ENCODE results near the gene HPGD.

HPGD gene

GRCh38 chr4:174460684-174461083 is 61.6 kb downstream of the HPGD start:
- Histone ChIP-seq H3K36me3 (ENCODE audit: control insufficient read depth in 1 of 2, insufficient read depth in 2 of 2, low read depth in 1 of 2, low read length in 2 of 2) (no peaks in the 10 kb centered on the region), H3K9me3 (ENCODE audit: control insufficient read depth, low read length) (peaks cover 6% of the 10 kb centered on the region), H3K18ac (ENCODE audit: low read depth in 1 of 2, low read length in 2 of 2) (no peak overlapping the region), H2AK5ac (ENCODE audit: low read length, severe bottlenecking) (no peak overlapping the region), H4K8ac (ENCODE audit: low read length) (no peak overlapping the region), H2BK12ac (ENCODE audit: low read length in 2 of 2) (no peak overlapping the region), H3K4ac (ENCODE audit: low read depth in 1 of 2, low read length in 2 of 2) (no peak overlapping the region), H3K27me3 (ENCODE audit: control insufficient read depth in 1 of 2, insufficient read depth in 1 of 2, low read length in 2 of 2) (no peaks in the 10 kb centered on the region), H3K9ac (ENCODE audit: low read length) (no peak overlapping the region), H2BK120ac (ENCODE audit: low read depth, low read length) (no peak overlapping the region), H3K4me2 (ENCODE audit: low read length, poor library complexity, severe bottlenecking) (no peak overlapping the region), H3K14ac (ENCODE audit: low read length in 2 of 2) (no peak overlapping the region), H3K4me3 (ENCODE audit: insufficient read depth in 1 of 2, low read depth in 1 of 2, low read length in 2 of 2) (no peak overlapping the region), H3K27ac (ENCODE audit: low read length, poor library complexity, severe bottlenecking) (no peak overlapping the region), H4K91ac (ENCODE audit: low read length) (no peak overlapping the region), H3K4me1 (ENCODE audit: control insufficient read depth, insufficient read depth, low read depth, low read length) (no peaks in the 10 kb centered on the region), H2BK5ac (ENCODE audit: low read depth, low read length, poor library complexity, severe bottlenecking) (no peak overlapping the region), H3K23ac (ENCODE audit: low read length in 2 of 2) (no peak overlapping the region), H2AFZ (ENCODE audit: low read depth, low read length) (no peak overlapping the region), H3K79me1 (replicated peaks; ENCODE audit: low read length, poor library complexity, severe bottlenecking) (no peaks in the 10 kb centered on the region), H2BK15ac (ENCODE audit: low read depth, poor library complexity, severe bottlenecking) (no peak overlapping the region)
- DNase-seq: no peak
- no CpG with 5 or more reads among the region's 1 CpG for WGBS

DNA sequence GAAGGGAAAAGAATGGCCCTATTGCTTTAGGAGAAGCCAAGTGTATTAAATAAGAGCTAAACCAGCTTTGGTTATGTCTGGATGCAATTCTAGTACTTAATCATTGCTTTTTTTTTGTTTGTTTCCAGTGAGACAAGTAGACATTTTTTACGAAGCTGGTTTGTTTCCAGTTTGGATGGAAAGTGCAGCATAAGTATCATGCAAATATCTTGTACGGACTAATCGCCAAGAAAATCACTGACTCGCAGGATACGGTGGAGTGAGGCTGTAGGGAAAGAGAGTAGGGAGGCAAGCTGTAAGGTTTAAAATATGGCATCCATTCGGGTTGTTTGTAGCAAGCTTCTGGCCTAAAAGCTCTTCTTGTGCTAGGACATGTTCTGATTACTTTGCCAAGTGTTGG is 64.8 kb downstream of the HPGD start:
- Histone ChIP-seq H3K4ac (ENCODE audit: low read depth in 1 of 2, low read length in 2 of 2) (no peak overlapping the region), H3K27me3 (ENCODE audit: control insufficient read depth in 1 of 2, insufficient read depth in 1 of 2, low read length in 2 of 2) (no peaks in the 10 kb centered on the region), H2BK120ac (ENCODE audit: low read depth, low read length) (no peak overlapping the region), H3K14ac (ENCODE audit: low read length in 2 of 2) (no peak overlapping the region), H3K18ac (ENCODE audit: low read depth in 1 of 2, low read length in 2 of 2) (peak overlapping the region in 1 of 2 experiments; percentile 75), H2AFZ (ENCODE audit: low read depth, low read length) (no peak overlapping the region), H4K91ac (ENCODE audit: low read length) (peak overlapping the region; percentile 61), H3K4me3 (ENCODE audit: insufficient read depth in 1 of 2, low read depth in 1 of 2, low read length in 2 of 2) (no peak overlapping the region), H3K9me3 (ENCODE audit: control insufficient read depth, low read length) (no peaks in the 10 kb centered on the region), H4K8ac (ENCODE audit: low read length) (no peak overlapping the region), H3K27ac (ENCODE audit: low read length, poor library complexity, severe bottlenecking) (no peak overlapping the region), H2BK5ac (ENCODE audit: low read depth, low read length, poor library complexity, severe bottlenecking) (no peak overlapping the region), H3K9ac (ENCODE audit: low read length) (no peak overlapping the region), H2BK15ac (ENCODE audit: low read depth, poor library complexity, severe bottlenecking) (no peak overlapping the region), H3K79me1 (replicated peaks; ENCODE audit: low read length, poor library complexity, severe bottlenecking) (no peaks in the 10 kb centered on the region), H3K4me1 (ENCODE audit: control insufficient read depth, insufficient read depth, low read depth, low read length) (no peaks in the 10 kb centered on the region), H3K4me2 (ENCODE audit: low read length, poor library complexity, severe bottlenecking) (no peak overlapping the region), H2BK12ac (ENCODE audit: low read length in 2 of 2) (no peak overlapping the region), H3K36me3 (ENCODE audit: control insufficient read depth in 1 of 2, insufficient read depth in 2 of 2, low read depth in 1 of 2, low read length in 2 of 2) (no peaks in the 10 kb centered on the region), H3K23ac (ENCODE audit: low read length in 2 of 2) (no peak overlapping the region), H2AK5ac (ENCODE audit: low read length, severe bottlenecking) (no peak overlapping the region)
- WGBS: 72% methylated on average over 5 of the region's 6 CpGs
- DNase-seq: peak; percentile 38

- no peak overlapping the region for H3K9ac ChIP-seq (ENCODE audit: low read length)
- H3K4me2 ChIP-seq (ENCODE audit: low read length, poor library complexity, severe bottlenecking): no peak overlapping the region
- H2BK5ac ChIP-seq (ENCODE audit: low read depth, low read length, poor library complexity, severe bottlenecking): no peak overlapping the region
- H2AFZ ChIP-seq (ENCODE audit: low read depth, low read length): no peak overlapping the region
- no peaks in the 10 kb centered on the region for H3K27me3 ChIP-seq (ENCODE audit: control insufficient read depth in 1 of 2, insufficient read depth in 1 of 2, low read length in 2 of 2)
- 98% methylated on average over 6 of the region's 6 CpGs for WGBS
- H3K4me3 ChIP-seq (ENCODE audit: insufficient read depth in 1 of 2, low read depth in 1 of 2, low read length in 2 of 2): no peak overlapping the region
- H2BK12ac ChIP-seq (ENCODE audit: low read length in 2 of 2): no peak overlapping the region
- H3K79me1 ChIP-seq (replicated peaks; ENCODE audit: low read length, poor library complexity, severe bottlenecking): no peaks in the 10 kb centered on the region
- no peak overlapping the region for H4K91ac ChIP-seq (ENCODE audit: low read length)
- no peaks in the 10 kb centered on the region for H3K36me3 ChIP-seq (ENCODE audit: control insufficient read depth in 1 of 2, insufficient read depth in 2 of 2, low read depth in 1 of 2, low read length in 2 of 2)
- DNase-seq: no peak
- H3K4me1 ChIP-seq (ENCODE audit: control insufficient read depth, insufficient read depth, low read depth, low read length): no peaks in the 10 kb centered on the region
- no peak overlapping the region for H2BK120ac ChIP-seq (ENCODE audit: low read depth, low read length)
- H3K18ac ChIP-seq (ENCODE audit: low read depth in 1 of 2, low read length in 2 of 2): peak overlapping the region in 1 of 2 experiments; percentile 21
- no peak overlapping the region for H4K8ac ChIP-seq (ENCODE audit: low read length)
- no peak overlapping the region for H2AK5ac ChIP-seq (ENCODE audit: low read length, severe bottlenecking)
- peak overlapping the region in 1 of 2 experiments; percentile 28 for H3K4ac ChIP-seq (ENCODE audit: low read depth in 1 of 2, low read length in 2 of 2)
- no peak overlapping the region for H2BK15ac ChIP-seq (ENCODE audit: low read depth, poor library complexity, severe bottlenecking)
- H3K23ac ChIP-seq (ENCODE audit: low read length in 2 of 2): no peak overlapping the region
- H3K9me3 ChIP-seq (ENCODE audit: control insufficient read depth, low read length): no peaks in the 10 kb centered on the region
- H3K14ac ChIP-seq (ENCODE audit: low read length in 2 of 2): no peak overlapping the region
- H3K27ac ChIP-seq (ENCODE audit: low read length, poor library complexity, severe bottlenecking): no peak overlapping the region
Observed at GRCh38 chr4:174454815-174455473, 67.3 kb downstream of the HPGD start.

- Histone ChIP-seq H3K27ac (ENCODE audit: low read length, poor library complexity, severe bottlenecking) (no peak overlapping the region), H3K27me3 (ENCODE audit: control insufficient read depth in 1 of 2, insufficient read depth in 1 of 2, low read length in 2 of 2) (no peaks in the 10 kb centered on the region), H3K14ac (ENCODE audit: low read length in 2 of 2) (no peak overlapping the region), H3K23ac (ENCODE audit: low read length in 2 of 2) (no peak overlapping the region), H3K9me3 (ENCODE audit: control insufficient read depth, low read length) (no peaks in the 10 kb centered on the region), H3K36me3 (ENCODE audit: control insufficient read depth in 1 of 2, insufficient read depth in 2 of 2, low read depth in 1 of 2, low read length in 2 of 2) (no peaks in the 10 kb centered on the region), H2BK120ac (ENCODE audit: low read depth, low read length) (no peak overlapping the region), H2AFZ (ENCODE audit: low read depth, low read length) (no peak overlapping the region), H3K79me1 (replicated peaks; ENCODE audit: low read length, poor library complexity, severe bottlenecking) (no peaks in the 10 kb centered on the region), H3K4me3 (ENCODE audit: insufficient read depth in 1 of 2, low read depth in 1 of 2, low read length in 2 of 2) (no peak overlapping the region), H2AK5ac (ENCODE audit: low read length, severe bottlenecking) (no peak overlapping the region), H3K4me2 (ENCODE audit: low read length, poor library complexity, severe bottlenecking) (no peak overlapping the region), H2BK12ac (ENCODE audit: low read length in 2 of 2) (no peak overlapping the region), H3K4me1 (ENCODE audit: control insufficient read depth, insufficient read depth, low read depth, low read length) (no peaks in the 10 kb centered on the region), H3K4ac (ENCODE audit: low read depth in 1 of 2, low read length in 2 of 2) (no peak overlapping the region), H3K18ac (ENCODE audit: low read depth in 1 of 2, low read length in 2 of 2) (no peak overlapping the region), H3K9ac (ENCODE audit: low read length) (no peak overlapping the region), H4K91ac (ENCODE audit: low read length) (no peak overlapping the region), H4K8ac (ENCODE audit: low read length) (no peak overlapping the region), H2BK5ac (ENCODE audit: low read depth, low read length, poor library complexity, severe bottlenecking) (no peak overlapping the region), H2BK15ac (ENCODE audit: low read depth, poor library complexity, severe bottlenecking) (no peak overlapping the region)
- 49% methylated on average over 2 of the region's 2 CpGs for WGBS
- no peak for DNase-seq
Observed at GRCh38 chr4:174451718-174452296, 70.5 kb downstream of the HPGD start.

Measured in mesenchymal stem cell (in vitro differentiated cells and primary cell).